A549 (cell line): ENCODE measurements around the gene MRPS18A. TPM values are rescaled to one million over a fixed set of nuclear protein-coding genes. Genes with fewer than 3 reads are reported as not detected.

Experiments
- ATAC-seq, 2 experiments: fragments of 200-7000 bp in 1 of 2; fragments of >200 bp in 1 of 2; cut with Nextera tagmentation in 1 of 2; cut with Tn5 transposase in 1 of 2; 3 replicates each; pipeline versions ENCODE4 v1.8.0 to v1.9.1; 2018 to 2020; ENCODE audit warnings: mild to moderate bottlenecking in 1 of 2, moderate library complexity in 1 of 2
- CTCF ChIA-PET: fragments of 300-600 bp; sonication (Branson Sonifier 250); formaldehyde crosslinking; extraction: SDS; loops from one replicate; lab custom pipeline; 2021; ENCODE audit warnings: antibody characterized with exemption, inconsistent platforms; lab: Yijun Ruan, JAX
- POLR2A ChIA-PET: fragments of 350-600 bp; formaldehyde crosslinking; extraction: SDS; loops from one replicate; lab custom pipeline; 2021; ENCODE audit warnings: antibody characterized with exemption, inconsistent platforms; lab: Yijun Ruan, JAX
- DNase-seq, 2 experiments: peaks; one replicate each; pipeline versions ENCODE4 v3.0.0 to v3.0.0-alpha.2; 2011 to 2016; ENCODE audit warnings: low read depth in 1 of 2, low spot score in 1 of 2
- FAIRE-seq: peaks from 2 replicates; lab custom pipeline; 2011; peaks lifted over from hg19 to GRCh38; lab: Jason Lieb, UNC
- H3K27ac ChIP-seq, 2 experiments: fragments of >200 bp; sonication (Bioruptor Twin); formaldehyde crosslinking; 3 replicates each; pipeline ENCODE4 v1.5.1; 2016 to 2017
- H3K4me1 ChIP-seq: fragments of >200 bp; sonication (Bioruptor Twin); formaldehyde crosslinking; 3 replicates; pipeline ENCODE4 v1.6.1; 2016
- H3K4me2 ChIP-seq: fragments of >200 bp; sonication (Bioruptor Twin); formaldehyde crosslinking; 3 replicates; pipeline ENCODE4 v1.6.1; 2016
- H3K4me3 ChIP-seq: fragments of >200 bp; sonication (Bioruptor Twin); formaldehyde crosslinking; 3 replicates; pipeline ENCODE4 v1.5.1; 2016
- H3K9me3 ChIP-seq: fragments of >200 bp; sonication (Bioruptor Twin); formaldehyde crosslinking; 3 replicates; pipeline ENCODE4 v1.6.1; 2016
- ATOH8 ChIP-seq: fragments of 250-450 bp; sonication (Bioruptor Pico); IDR thresholded peaks from 2 replicates; pipeline ENCODE4 v1.5.0; 2020; ENCODE audit warnings: low read depth, mild to moderate bottlenecking, moderate library complexity
- CBX2 ChIP-seq: fragments of 200-600 bp; sonication (generic); IDR thresholded peaks from 2 replicates; pipeline ENCODE4 v1.6.1; 2016; ENCODE audit warnings: low read depth, mild to moderate bottlenecking, borderline replicate concordance
- CBX8 ChIP-seq: fragments of 200-600 bp; sonication (generic); IDR thresholded peaks from 2 replicates; pipeline ENCODE4 v1.6.1; 2016
- CEBPB ChIP-seq, 2 experiments: fragments of >200 bp in 1 of 2; sonication (Bioruptor Twin) in 1 of 2; formaldehyde crosslinking in 1 of 2; IDR thresholded peaks; 2 replicates each; pipeline ENCODE4 v1.6.1; 2012 to 2016
- CHD2 ChIP-seq: fragments of 150-350 bp; IDR thresholded peaks from 2 replicates; pipeline ENCODE4 v1.6.1; 2014; ENCODE audit warnings: low read length; ENCODE audit not compliant: partially characterized antibody
- FOSB ChIP-seq: fragments of 250-450 bp; sonication (Bioruptor Pico); IDR thresholded peaks from 2 replicates; pipeline ENCODE4 v1.5.0; 2020; ENCODE audit warnings: mild to moderate bottlenecking, moderate library complexity
- FOXS1 ChIP-seq: fragments of 250-450 bp; sonication (Bioruptor Pico); IDR thresholded peaks from 2 replicates; pipeline ENCODE4 v1.5.0; 2020; ENCODE audit warnings: mild to moderate bottlenecking, moderate library complexity
- HDAC2 ChIP-seq: fragments of 200-600 bp; sonication (generic); IDR thresholded peaks from 2 replicates; pipeline ENCODE4 v1.6.1; 2016
- HEYL ChIP-seq: fragments of 250-450 bp; sonication (Bioruptor Pico); IDR thresholded peaks from 2 replicates; pipeline ENCODE4 v1.8.0; 2021; ENCODE audit warnings: mild to moderate bottlenecking, moderate library complexity
- HOXA7 ChIP-seq: fragments of 250-450 bp; sonication (Bioruptor Pico); IDR thresholded peaks from 2 replicates; pipeline ENCODE4 v1.5.0; 2020; ENCODE audit warnings: mild to moderate bottlenecking, moderate library complexity
- HOXB13 ChIP-seq: fragments of 250-450 bp; sonication (Bioruptor Pico); IDR thresholded peaks from 2 replicates; pipeline ENCODE4 v1.5.0; 2020; ENCODE audit warnings: low read depth, mild to moderate bottlenecking, moderate library complexity
- JUN ChIP-seq, 2 experiments: fragments of >200 bp; sonication (Bioruptor Twin); formaldehyde crosslinking; IDR thresholded peaks; 2 replicates in 1 of 2; 3 replicates in 1 of 2; pipeline ENCODE4 v1.6.1; 2016 to 2017
- JUNB ChIP-seq: fragments of >200 bp; sonication (Bioruptor Twin); formaldehyde crosslinking; IDR thresholded peaks from 2 replicates; pipeline ENCODE4 v1.6.1; 2016
- KDM1A ChIP-seq: fragments of 200-600 bp; sonication (generic); IDR thresholded peaks from 2 replicates; pipeline ENCODE4 v1.6.1; 2016; ENCODE audit warnings: low read depth, mild to moderate bottlenecking
- MAFK ChIP-seq: fragments of 450-650 bp; IDR thresholded peaks from 2 replicates; pipeline ENCODE4 v1.6.1; 2014; ENCODE audit not compliant: partially characterized antibody
- NFE2L2 ChIP-seq: fragments of 150-350 bp; conservative IDR thresholded peaks from 2 replicates; pipeline ENCODE4 v1.6.1; 2014; ENCODE audit warnings: low read length
- NR3C1 ChIP-seq: fragments of >200 bp; sonication (Bioruptor Twin); formaldehyde crosslinking; IDR thresholded peaks from 3 replicates; pipeline ENCODE4 v1.6.1; 2017
- PHF8 ChIP-seq: fragments of 200-600 bp; sonication (generic); IDR thresholded peaks from 2 replicates; pipeline ENCODE4 v1.6.1; 2016; ENCODE audit warnings: low read depth, mild to moderate bottlenecking, antibody characterized with exemption, moderate library complexity, borderline replicate concordance
- RAD21 ChIP-seq, 2 experiments: fragments of >200 bp in 1 of 2; sonication (Bioruptor Twin) in 1 of 2; formaldehyde crosslinking in 1 of 2; IDR thresholded peaks in 1 of 2; conservative IDR thresholded peaks in 1 of 2; 2 replicates in 1 of 2; 3 replicates in 1 of 2; pipeline ENCODE4 v1.6.1; 2012 to 2018; ENCODE audit warnings: inconsistent platforms in 1 of 2
- RARB ChIP-seq: fragments of 250-450 bp; sonication (Bioruptor Pico); IDR thresholded peaks from 2 replicates; pipeline ENCODE4 v1.8.0; 2021; ENCODE audit warnings: mild to moderate bottlenecking, moderate library complexity
- RFX5 ChIP-seq: fragments of 450-650 bp; IDR thresholded peaks from 2 replicates; pipeline ENCODE4 v1.7.1; 2014; ENCODE audit warnings: antibody characterized with exemption, mild to moderate bottlenecking, moderate library complexity
- SREBF2 ChIP-seq: fragments of 450-650 bp; IDR thresholded peaks from 2 replicates; pipeline ENCODE4 v1.6.1; 2014; ENCODE audit warnings: mild to moderate bottlenecking, moderate library complexity
- TP53 ChIP-seq: fragments of 250-450 bp; sonication (Bioruptor Pico); IDR thresholded peaks from 2 replicates; pipeline ENCODE4 v1.5.0; 2021; ENCODE audit warnings: mild to moderate bottlenecking, moderate library complexity
- ZFP36 ChIP-seq: fragments of 450-650 bp; IDR thresholded peaks from 2 replicates; pipeline ENCODE4 v1.6.1; 2014; ENCODE audit warnings: borderline replicate concordance; ENCODE audit not compliant: partially characterized antibody
- ZSCAN20 ChIP-seq: fragments of 250-450 bp; sonication (Bioruptor Pico); IDR thresholded peaks from 2 replicates; pipeline ENCODE4 v1.8.0; 2022; ENCODE audit warnings: mild to moderate bottlenecking, moderate library complexity
- WGBS: methylation state at CpG from one replicate; pipeline ENCODE4 v1.1.6; 2017; ENCODE audit errors: missing lambda C conversion rate; 5-methylcytosine and 5-hydroxymethylcytosine counted together
- polyA plus RNA-seq, 4 experiments: library from polyadenylated mRNA; depleted of rRNA in 3 of 4; stranded (reverse); fragments of >200 nt; fragmentation: RNase III in 1 of 4; extraction: RNeasy Plus Mini Kit Qiagen cat#74134 plus additional on column Dnase treatment in 1 of 4; gene quantifications; 2 replicates in 3 of 4; 3 replicates in 1 of 4; pipeline ENCODE4 v1.2.3, GENCODE V29; 2011 to 2017
- TF ChIP-seq, protein P1 (sequence below): fragments of 250-450 bp; sonication (Bioruptor Pico); IDR thresholded peaks from 2 replicates; pipeline ENCODE4 v1.5.0; 2021; ENCODE audit warnings: mild to moderate bottlenecking, moderate library complexity, borderline replicate concordance
- TF ChIP-seq, protein P2 (sequence below): IDR thresholded peaks from 2 replicates; pipeline ENCODE4 v1.6.1; 2012
- TF ChIP-seq, protein P3 (sequence below): IDR thresholded peaks from 2 replicates; pipeline ENCODE4 v1.6.1; 2012
- TF ChIP-seq, protein P4 (sequence below): fragments of 150-350 bp; IDR thresholded peaks from 2 replicates; pipeline ENCODE4 v1.6.1; 2014; ENCODE audit warnings: low read depth, mild to moderate bottlenecking, low read length

MRPS18A gene
- polyA plus RNA-seq, 2 of the 4 experiments (the other 2 are of a cell fraction): 38.0 to 44.2 TPM

- Histone ChIP-seq H3K9me3 (no peaks in the 10 kb centered on the region), H3K4me2 (no peak overlapping the region), H3K4me1 (peaks cover 11% of the 10 kb centered on the region), H3K4me3 (no peak overlapping the region), H3K27ac (no peak overlapping the region)
- FAIRE-seq: no peak
- ChIA-PET CTCF (interaction anchor here (1.3 to 1.9 kb wide), 4 partner anchors 10 to 439 kb away, joined by 3 to 7 read pairs (median 4); partner anchors contain the start of gene VEGFA), POLR2A (no interaction called here)
- no peak for DNase-seq
- WGBS: 96% methylated on average over 18 of the region's 21 CpGs
- TF ChIP-seq HOXA7 (no peak), HDAC2 (no peak), NR3C1 (no peak), CHD2 (no peak), HEYL (CRISPR knock-in tag) (no peak), HOXB13 (CRISPR knock-in tag) (no peak), KDM1A (no peak), JUN (IDR thresholded peaks at IDR 0.05) (no peak), RARB (no peak), ATOH8 (no peak), FOSB (CRISPR knock-in tag) (no peak), RAD21 (conservative IDR thresholded peaks at IDR 0.05 in 1 of 2, IDR thresholded peaks at IDR 0.05 in 1 of 2) (no peak), JUNB (no peak)
- TF ChIP-seq, protein P1, sequence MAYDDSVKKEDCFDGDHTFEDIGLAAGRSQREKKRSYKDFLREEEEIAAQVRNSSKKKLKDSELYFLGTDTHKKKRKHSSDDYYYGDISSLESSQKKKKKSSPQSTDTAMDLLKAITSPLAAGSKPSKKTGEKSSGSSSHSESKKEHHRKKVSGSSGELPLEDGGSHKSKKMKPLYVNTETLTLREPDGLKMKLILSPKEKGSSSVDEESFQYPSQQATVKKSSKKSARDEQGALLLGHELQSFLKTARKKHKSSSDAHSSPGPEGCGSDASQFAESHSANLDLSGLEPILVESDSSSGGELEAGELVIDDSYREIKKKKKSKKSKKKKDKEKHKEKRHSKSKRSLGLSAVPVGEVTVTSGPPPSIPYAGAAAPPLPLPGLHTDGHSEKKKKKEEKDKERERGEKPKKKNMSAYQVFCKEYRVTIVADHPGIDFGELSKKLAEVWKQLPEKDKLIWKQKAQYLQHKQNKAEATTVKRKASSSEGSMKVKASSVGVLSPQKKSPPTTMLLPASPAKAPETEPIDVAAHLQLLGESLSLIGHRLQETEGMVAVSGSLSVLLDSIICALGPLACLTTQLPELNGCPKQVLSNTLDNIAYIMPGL: no peak
- TF ChIP-seq, protein P2, sequence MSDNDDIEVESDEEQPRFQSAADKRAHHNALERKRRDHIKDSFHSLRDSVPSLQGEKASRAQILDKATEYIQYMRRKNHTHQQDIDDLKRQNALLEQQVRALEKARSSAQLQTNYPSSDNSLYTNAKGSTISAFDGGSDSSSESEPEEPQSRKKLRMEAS: no peak
- ATAC-seq: no peak
Measured at GRCh38 chr6:43639984-43640800, 47.4 kb downstream of the MRPS18A start.

DNA sequence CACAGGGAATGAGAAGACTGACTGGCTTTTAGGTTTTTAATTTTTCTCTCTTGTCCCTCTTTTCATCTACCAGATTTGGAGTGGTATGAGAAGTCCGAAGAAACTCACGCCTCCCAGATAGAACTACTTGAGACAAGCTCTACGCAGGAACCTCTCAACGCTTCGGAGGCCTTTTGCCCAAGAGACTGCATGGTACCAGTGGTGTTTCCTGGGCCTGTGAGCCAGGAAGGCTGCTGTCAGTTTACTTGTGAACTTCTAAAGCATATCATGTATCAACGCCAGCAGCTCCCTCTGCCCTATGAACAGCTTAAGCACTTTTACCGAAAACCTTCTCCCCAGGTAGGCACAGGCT, 51.3 kb downstream of the MRPS18A start:
- H3K4me3 ChIP-seq: peak overlapping the region; percentile 94
- DNase-seq (no peak), ATAC-seq (peak; percentile 13 to 15; a peak in 4 of 6 replicates), FAIRE-seq (no peak)
- H3K4me1 ChIP-seq: peaks cover 14% of the 10 kb centered on the region
- POLR2A ChIA-PET: interaction anchor here (2.1 kb wide), 1 partner anchor 8 kb away, joined by 13 read pairs; the partner anchor contains the start of gene RSPH9
- 51% methylated on average over 7 of the region's 7 CpGs for WGBS
- TF ChIP-seq PHF8 (no peak), CEBPB (IDR thresholded peaks at IDR 0.05) (no peak), HOXB13 (CRISPR knock-in tag) (no peak), RFX5 (no peak), NFE2L2 (no peak), SREBF2 (no peak), ZFP36 (no peak), FOSB (CRISPR knock-in tag) (no peak), TP53 (CRISPR knock-in tag) (no peak), ZSCAN20 (CRISPR knock-in tag) (no peak), CBX8 (no peak), FOXS1 (no peak), JUNB (no peak), MAFK (no peak), CBX2 (no peak)
- TF ChIP-seq, protein P3, sequence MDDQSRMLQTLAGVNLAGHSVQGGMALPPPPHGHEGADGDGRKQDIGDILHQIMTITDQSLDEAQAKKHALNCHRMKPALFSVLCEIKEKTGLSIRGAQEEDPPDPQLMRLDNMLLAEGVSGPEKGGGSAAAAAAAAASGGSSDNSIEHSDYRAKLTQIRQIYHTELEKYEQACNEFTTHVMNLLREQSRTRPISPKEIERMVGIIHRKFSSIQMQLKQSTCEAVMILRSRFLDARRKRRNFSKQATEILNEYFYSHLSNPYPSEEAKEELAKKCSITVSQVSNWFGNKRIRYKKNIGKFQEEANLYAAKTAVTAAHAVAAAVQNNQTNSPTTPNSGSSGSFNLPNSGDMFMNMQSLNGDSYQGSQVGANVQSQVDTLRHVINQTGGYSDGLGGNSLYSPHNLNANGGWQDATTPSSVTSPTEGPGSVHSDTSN: no peak
- TF ChIP-seq, protein P4, sequence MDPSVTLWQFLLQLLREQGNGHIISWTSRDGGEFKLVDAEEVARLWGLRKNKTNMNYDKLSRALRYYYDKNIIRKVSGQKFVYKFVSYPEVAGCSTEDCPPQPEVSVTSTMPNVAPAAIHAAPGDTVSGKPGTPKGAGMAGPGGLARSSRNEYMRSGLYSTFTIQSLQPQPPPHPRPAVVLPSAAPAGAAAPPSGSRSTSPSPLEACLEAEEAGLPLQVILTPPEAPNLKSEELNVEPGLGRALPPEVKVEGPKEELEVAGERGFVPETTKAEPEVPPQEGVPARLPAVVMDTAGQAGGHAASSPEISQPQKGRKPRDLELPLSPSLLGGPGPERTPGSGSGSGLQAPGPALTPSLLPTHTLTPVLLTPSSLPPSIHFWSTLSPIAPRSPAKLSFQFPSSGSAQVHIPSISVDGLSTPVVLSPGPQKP: no peak
- CTCF ChIA-PET: no interaction called here
- H3K4me2 ChIP-seq: peak overlapping the region; percentile 96
- no peaks in the 10 kb centered on the region for H3K9me3 ChIP-seq
- H3K27ac ChIP-seq: peak overlapping the region; percentile 91
